Hepatocyte (in vitro differentiated cells): ENCODE results near the gene KRCC1. TPM values are rescaled to one million over a fixed set of nuclear protein-coding genes. Genes with fewer than 3 reads are reported as not detected.

Experiments used
- DNase-seq: peaks from one replicate; pipeline ENCODE4 v3.0.0-alpha.2; 2016; ENCODE audit warnings: low spot score
- H2AFZ ChIP-seq: fragments of 200-600 bp; sonication (generic); 2 replicates; pipeline ENCODE4 v1.6.0; 2016; ENCODE audit warnings: antibody characterized with exemption, mild to moderate bottlenecking
- H3K27ac ChIP-seq: fragments of 200-600 bp; sonication (generic); 2 replicates; pipeline ENCODE4 v1.5.1; 2016; ENCODE audit warnings: mild to moderate bottlenecking
- H3K27me3 ChIP-seq: fragments of 200-600 bp; sonication (generic); 2 replicates; pipeline ENCODE4 v1.6.1; 2016
- H3K36me3 ChIP-seq: fragments of 200-600 bp; sonication (generic); replicated peaks from 2 replicates; pipeline ENCODE4 v1.5.1; 2016; ENCODE audit warnings: low read depth; ENCODE audit not compliant: insufficient read depth
- H3K4me1 ChIP-seq: fragments of 200-600 bp; sonication (generic); 2 replicates; pipeline ENCODE4 v1.5.1; 2016; ENCODE audit warnings: mild to moderate bottlenecking, moderate library complexity; ENCODE audit not compliant: insufficient read depth
- H3K4me2 ChIP-seq: fragments of 200-600 bp; sonication (generic); 2 replicates; pipeline ENCODE4 v1.6.0; 2016
- H3K4me3 ChIP-seq: fragments of 200-600 bp; sonication (generic); 2 replicates; pipeline ENCODE4 v1.5.1; 2016; ENCODE audit warnings: mild to moderate bottlenecking
- H3K79me2 ChIP-seq: fragments of 200-600 bp; sonication (generic); 2 replicates; pipeline ENCODE4 v1.6.0; 2017; ENCODE audit warnings: mild to moderate bottlenecking
- H3K9me2 ChIP-seq: fragments of 200-600 bp; sonication (generic); replicated peaks from 2 replicates; pipeline ENCODE4 v1.6.0; 2017; ENCODE audit warnings: mild to moderate bottlenecking; ENCODE audit not compliant: insufficient read depth
- H3K9me3 ChIP-seq: fragments of 200-600 bp; sonication (generic); 2 replicates; pipeline ENCODE4 v1.5.1; 2016; ENCODE audit warnings: low read depth, mild to moderate bottlenecking
- H4K20me1 ChIP-seq: fragments of 200-600 bp; sonication (generic); 2 replicates; pipeline ENCODE4 v1.6.0; 2016; ENCODE audit warnings: mild to moderate bottlenecking; ENCODE audit not compliant: insufficient read depth, poor library complexity, severe bottlenecking
- EZH2 ChIP-seq: fragments of 200-600 bp; sonication (generic); IDR thresholded peaks from 2 replicates; pipeline ENCODE4 v1.6.1; 2016; ENCODE audit warnings: antibody characterized with exemption, mild to moderate bottlenecking, borderline replicate concordance
- EZH2phosphoT487 ChIP-seq: fragments of 200-600 bp; sonication (generic); IDR thresholded peaks from one replicate; pipeline ENCODE4 v1.6.1; 2018; ENCODE audit warnings: antibody characterized with exemption, mild to moderate bottlenecking, low read depth, moderate library complexity; ENCODE audit not compliant: unreplicated experiment, severe bottlenecking
- WGBS: methylation state at CpG from one replicate; pipeline ENCODE4 v1.1.6; 2016; ENCODE audit warnings: low lambda C conversion rate; ENCODE audit errors: missing lambda C conversion rate; 5-methylcytosine and 5-hydroxymethylcytosine counted together
- polyA plus RNA-seq: library from polyadenylated mRNA; unstranded; fragments of >200 nt; fragmentation: Nextera tagmentation; extraction: Ambion mirVana; gene quantifications from 2 replicates; pipeline ENCODE4 v1.2.1, GENCODE V29; 2016
- total RNA-seq: library from RNA; depleted of rRNA; stranded (reverse); fragments of >200 nt; gene quantifications from 2 replicates; pipeline ENCODE4 v1.2.3, GENCODE V29; 2014
- TF ChIP-seq, protein P1 (sequence below): fragments of 200-600 bp; sonication (generic); IDR thresholded peaks from 2 replicates; pipeline ENCODE4 v1.5.1; 2016; ENCODE audit warnings: antibody characterized with exemption, mild to moderate bottlenecking; ENCODE audit not compliant: poor library complexity

KRCC1 gene
- total and polyA plus RNA-seq, 2 experiments from 2014 or later, result 18.3 to 30.9 TPM

DNA sequence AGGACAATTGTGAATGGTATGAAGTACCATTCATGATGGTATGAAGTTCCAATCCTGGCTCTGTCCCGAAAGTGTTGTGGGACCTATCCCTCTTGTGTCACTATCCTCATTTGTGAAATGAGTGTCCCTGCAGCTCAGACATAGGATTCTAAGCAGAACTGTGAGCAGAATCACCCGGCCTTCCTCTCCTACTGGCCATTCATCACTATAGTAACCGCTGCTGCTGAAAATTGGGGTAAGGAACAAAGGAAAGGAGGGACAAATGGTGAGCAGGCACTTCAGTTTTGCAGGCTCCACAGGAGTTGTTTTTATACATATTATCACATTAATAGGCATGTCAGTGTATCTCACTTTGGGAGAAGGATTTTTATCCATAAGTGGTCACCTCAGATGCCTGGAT is 39.4 kb upstream of the KRCC1 start:
- H3K36me3 ChIP-seq, result no peaks in the 10 kb centered on the region
- TF ChIP-seq, protein P1, sequence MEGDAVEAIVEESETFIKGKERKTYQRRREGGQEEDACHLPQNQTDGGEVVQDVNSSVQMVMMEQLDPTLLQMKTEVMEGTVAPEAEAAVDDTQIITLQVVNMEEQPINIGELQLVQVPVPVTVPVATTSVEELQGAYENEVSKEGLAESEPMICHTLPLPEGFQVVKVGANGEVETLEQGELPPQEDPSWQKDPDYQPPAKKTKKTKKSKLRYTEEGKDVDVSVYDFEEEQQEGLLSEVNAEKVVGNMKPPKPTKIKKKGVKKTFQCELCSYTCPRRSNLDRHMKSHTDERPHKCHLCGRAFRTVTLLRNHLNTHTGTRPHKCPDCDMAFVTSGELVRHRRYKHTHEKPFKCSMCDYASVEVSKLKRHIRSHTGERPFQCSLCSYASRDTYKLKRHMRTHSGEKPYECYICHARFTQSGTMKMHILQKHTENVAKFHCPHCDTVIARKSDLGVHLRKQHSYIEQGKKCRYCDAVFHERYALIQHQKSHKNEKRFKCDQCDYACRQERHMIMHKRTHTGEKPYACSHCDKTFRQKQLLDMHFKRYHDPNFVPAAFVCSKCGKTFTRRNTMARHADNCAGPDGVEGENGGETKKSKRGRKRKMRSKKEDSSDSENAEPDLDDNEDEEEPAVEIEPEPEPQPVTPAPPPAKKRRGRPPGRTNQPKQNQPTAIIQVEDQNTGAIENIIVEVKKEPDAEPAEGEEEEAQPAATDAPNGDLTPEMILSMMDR, result no peak
- no peak for TF ChIP-seq EZH2phosphoT487
- TF ChIP-seq EZH2, result no peak
- no peak overlapping the region for H3K4me3 ChIP-seq
- 77% methylated on average over 3 of the region's 3 CpGs for WGBS
- H3K27me3 ChIP-seq, result no peaks in the 10 kb centered on the region
- H3K27ac ChIP-seq, result no peak overlapping the region
- H3K4me1 ChIP-seq, result no peaks in the 10 kb centered on the region
- H3K9me3 ChIP-seq, result no peaks in the 10 kb centered on the region
- H3K4me2 ChIP-seq, result no peak overlapping the region
- no peak for DNase-seq
- no peaks in the 10 kb centered on the region for H4K20me1 ChIP-seq
- H2AFZ ChIP-seq, result no peak overlapping the region
- no peaks in the 10 kb centered on the region for H3K79me2 ChIP-seq
- no peaks in the 10 kb centered on the region for H3K9me2 ChIP-seq

- no peaks in the 10 kb centered on the region for H3K36me3 ChIP-seq
- H3K9me3 ChIP-seq, result no peaks in the 10 kb centered on the region
- no peaks in the 10 kb centered on the region for H3K4me1 ChIP-seq
- TF ChIP-seq EZH2phosphoT487 (no peak), EZH2 (no peak)
- TF ChIP-seq, protein P1, result no peak
- no peak overlapping the region for H3K27ac ChIP-seq
- H3K79me2 ChIP-seq, result no peaks in the 10 kb centered on the region
- no peak overlapping the region for H3K4me2 ChIP-seq
- no peak overlapping the region for H2AFZ ChIP-seq
- H3K9me2 ChIP-seq, result no peaks in the 10 kb centered on the region
- H4K20me1 ChIP-seq, result no peaks in the 10 kb centered on the region
- DNase-seq, result no peak
- H3K4me3 ChIP-seq, result no peak overlapping the region
- H3K27me3 ChIP-seq, result no peaks in the 10 kb centered on the region
Measured at GRCh38 chr2:88092773-88093172, 37.2 kb upstream of the KRCC1 start.

GRCh38 chr2:88091943-88092342 is 36.4 kb upstream of the KRCC1 start:
- Histone ChIP-seq H3K4me2 (no peak overlapping the region), H3K36me3 (no peaks in the 10 kb centered on the region), H4K20me1 (no peaks in the 10 kb centered on the region), H3K27ac (no peak overlapping the region), H3K4me3 (no peak overlapping the region), H3K79me2 (no peaks in the 10 kb centered on the region), H3K27me3 (no peaks in the 10 kb centered on the region), H3K9me3 (no peaks in the 10 kb centered on the region), H3K4me1 (no peaks in the 10 kb centered on the region), H3K9me2 (no peaks in the 10 kb centered on the region), H2AFZ (no peak overlapping the region)
- WGBS, result 56% methylated on average over 3 of the region's 3 CpGs
- TF ChIP-seq EZH2phosphoT487, result no peak
- TF ChIP-seq, protein P1, result no peak
- TF ChIP-seq EZH2, result no peak
- no peak for DNase-seq
